ENCODE data around the gene FAM168A.

- no peak for TF ChIP-seq EP300 (IDR thresholded peaks at IDR 0.05)
- no peak for TF ChIP-seq CTCF (IDR thresholded peaks at IDR 0.05)
- TF ChIP-seq POLR2A (IDR thresholded peaks at IDR 0.05; ENCODE audit: low read depth) = no peak
These were observed 15.3 kb downstream of the FAM168A start for GRCh38 chr11:73582653-73583052.

All from esophagus muscularis mucosa (tissue), 4 donors.